D721Med (cell line): ENCODE data around the gene FIBIN.

Source experiments
- DNase-seq: peaks from one replicate; pipeline ENCODE4 v3.0.0; 2011; ENCODE audit warnings: low spot score; ENCODE audit not compliant: insufficient read length
- FAIRE-seq: peaks from 2 replicates; lab custom pipeline; 2011; peaks lifted over from hg19 to GRCh38; lab: Jason Lieb, UNC
- CTCF ChIP-seq: IDR thresholded peaks from 2 replicates; pipeline ENCODE4 v1.5.1; 2012; ENCODE audit warnings: mild to moderate bottlenecking, control low read depth; ENCODE audit not compliant: insufficient read depth; ENCODE audit errors: missing control alignments

The FIBIN gene

GRCh38 chr11:27011560-27012233, 17.8 kb downstream of the FIBIN start:
- FAIRE-seq (no peak), DNase-seq (no peak)
- TF ChIP-seq CTCF, result no peak

GRCh38 chr11:27012234-27012921, 18.5 kb downstream of the FIBIN start:
- no peak for FAIRE-seq
- no peak for TF ChIP-seq CTCF
- DNase-seq, result no peak

- FAIRE-seq, result no peak
- TF ChIP-seq CTCF, result no peak
- DNase-seq, result no peak
These were observed 20.0 kb downstream of the FIBIN start for GRCh38 chr11:27013781-27014361.

- no peak for TF ChIP-seq CTCF
- FAIRE-seq, result no peak
- DNase-seq, result no peak
These were observed 25.1 kb downstream of the FIBIN start for GRCh38 chr11:27018902-27019529.

- FAIRE-seq (no peak), DNase-seq (no peak)
- TF ChIP-seq CTCF, result no peak
These were observed 26.8 kb downstream of the FIBIN start for GRCh38 chr11:27020751-27021150.

GRCh38 chr11:27022659-27023251, 28.8 kb downstream of the FIBIN start:
- DNase-seq (no peak), FAIRE-seq (no peak)
- no peak for TF ChIP-seq CTCF
